Nucleus accumbens (tissue), 56 donors: ENCODE measurements around the gene CHST9.
"Not testable (repeated sequence)": the region's sequence is repeated elsewhere in the genome, so short reads cannot be mapped to it uniquely, and the experiment has no call there.

Experiments used
- DNase-seq, 56 donors: peaks; one replicate each; lab custom pipeline; 2025; lab: John Stamatoyannopoulos, UW

CHST9 gene

DNA sequence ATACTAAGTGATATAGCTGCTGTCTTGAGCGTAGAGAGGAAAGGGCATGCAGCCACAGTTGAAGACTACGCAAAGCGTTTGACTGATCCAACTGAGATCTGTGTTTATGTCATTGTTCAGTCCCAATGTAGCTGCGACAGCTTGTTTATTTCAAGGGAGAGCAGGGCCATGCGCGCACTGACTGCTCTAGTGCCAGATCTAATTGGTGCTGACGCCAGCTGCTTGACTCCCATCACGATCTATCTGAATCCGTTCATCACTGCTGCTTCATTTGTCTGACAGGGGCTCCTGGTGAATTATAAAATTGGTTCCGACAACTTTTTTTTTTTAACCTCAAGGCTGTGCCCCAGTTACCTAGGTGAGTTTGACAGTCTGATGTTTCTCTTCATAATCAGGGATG is 75.7 kb downstream of the CHST9 start:
- peak in 1 of 56 donors; percentile 1 for DNase-seq

DNA sequence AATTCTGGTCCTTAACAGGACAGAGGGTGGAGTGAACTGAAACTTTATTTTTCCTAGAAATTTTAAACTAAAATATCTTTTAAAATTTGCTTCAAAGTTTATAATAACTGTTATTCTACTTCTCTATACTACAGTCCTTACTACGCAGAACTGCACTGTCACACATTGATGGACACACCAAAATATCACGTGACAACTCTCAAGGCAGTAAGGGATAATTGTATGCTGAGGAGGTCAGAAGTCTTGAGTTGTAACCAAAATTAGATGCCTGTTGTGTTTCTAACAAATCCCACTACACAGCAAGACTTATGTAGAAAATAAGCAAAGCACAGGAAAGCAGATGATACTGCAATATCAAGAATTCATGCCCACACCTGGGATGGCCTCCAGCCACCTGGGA is 76.3 kb downstream of the CHST9 start:
- no peak for DNase-seq

DNA sequence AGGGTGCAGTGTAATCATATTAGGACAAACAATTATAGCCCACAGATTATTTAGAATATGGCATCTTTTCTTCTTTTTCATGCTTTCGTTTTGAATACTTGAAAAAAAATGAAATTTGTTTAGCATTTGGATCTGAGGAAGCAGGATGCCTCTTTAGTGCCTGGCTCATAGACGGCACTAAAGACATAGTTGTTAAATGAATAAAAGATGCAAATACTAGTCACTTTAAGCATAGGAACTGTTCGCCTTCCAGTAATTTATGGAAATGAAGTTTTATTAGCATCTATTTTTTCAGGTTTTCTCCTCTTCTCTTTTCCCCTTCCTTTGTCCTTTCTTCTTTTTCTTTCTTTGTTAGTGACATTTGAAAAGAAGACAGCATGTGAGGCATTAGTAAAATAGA is 80.4 kb downstream of the CHST9 start:
- DNase-seq: no peak

DNA sequence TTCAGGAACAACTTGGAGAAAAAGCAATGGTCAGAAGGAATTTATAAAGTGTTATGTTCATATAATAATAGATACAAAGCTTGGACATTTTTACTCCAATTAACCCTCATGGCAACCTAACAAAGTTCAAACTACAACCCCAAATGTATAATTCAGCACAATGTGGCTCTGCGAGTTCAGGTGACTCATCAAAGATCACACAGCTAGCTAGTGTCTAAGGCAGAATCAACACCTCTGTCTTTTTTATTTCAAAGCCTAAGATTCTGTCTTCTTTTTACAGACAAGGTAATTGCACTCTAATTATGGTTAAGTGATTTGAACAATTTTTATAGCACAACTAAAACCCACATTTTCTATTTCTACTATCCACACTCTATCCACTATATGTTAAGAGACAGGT is 90.5 kb downstream of the CHST9 start:
- DNase-seq: no peak

DNA sequence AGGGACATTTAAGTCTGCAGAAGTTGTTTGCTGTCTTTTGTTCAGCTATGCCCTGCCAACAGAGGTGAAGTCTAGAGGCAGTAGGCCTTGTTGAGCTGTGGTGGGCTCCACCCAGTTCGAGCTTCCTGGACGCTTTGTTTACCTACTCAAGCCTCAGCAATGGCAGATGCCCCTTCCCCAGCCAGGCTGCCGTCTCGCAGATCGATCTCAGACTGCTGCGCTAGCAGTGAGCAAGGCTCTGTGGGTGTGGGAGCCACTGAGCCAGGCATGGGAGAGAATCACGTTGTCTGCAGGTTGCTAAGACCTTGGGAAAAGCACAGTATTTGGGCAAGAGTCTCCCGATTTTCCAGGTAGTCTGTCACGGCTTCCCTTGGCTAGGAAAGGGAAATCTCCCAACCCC is 91.8 kb downstream of the CHST9 start:
- DNase-seq: not testable (repeated sequence)

DNA sequence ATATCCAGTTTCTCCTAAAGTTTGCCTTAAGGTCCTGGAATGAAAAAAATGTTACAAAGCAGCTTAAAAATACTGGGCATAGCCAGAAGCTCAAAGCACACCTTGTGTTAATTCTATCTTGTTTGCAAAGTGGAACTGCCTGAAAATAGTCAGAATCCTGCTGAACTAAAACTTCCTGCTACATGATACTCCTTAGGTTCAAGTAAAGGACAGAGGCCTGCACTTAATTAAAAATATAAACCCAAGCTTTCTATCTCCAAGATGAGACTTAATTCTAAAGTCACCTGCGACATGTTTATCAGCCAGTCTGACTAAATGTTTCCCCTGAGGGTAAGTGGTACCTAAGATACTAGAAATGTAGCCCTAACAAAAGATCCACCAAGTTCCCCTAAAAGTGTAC is 103.4 kb downstream of the CHST9 start:
- no peak for DNase-seq

DNA sequence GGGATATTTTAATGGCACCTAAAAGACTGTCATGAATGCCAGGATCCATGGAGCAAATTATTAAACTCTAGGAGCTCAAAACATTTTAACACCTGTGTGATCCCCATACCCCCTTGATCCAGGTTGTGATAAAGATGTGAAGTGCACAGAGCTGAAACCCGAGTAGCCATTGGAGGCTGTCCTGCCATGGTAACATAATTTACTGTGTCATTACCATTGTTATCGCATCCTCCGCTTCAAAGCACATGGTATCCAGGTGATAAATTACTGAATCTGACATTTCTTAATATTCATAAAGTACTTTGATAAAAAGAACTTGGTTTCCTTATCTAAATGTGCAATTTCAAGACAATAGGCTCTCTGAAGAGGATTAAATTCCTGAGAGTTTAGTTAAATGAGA is 109.3 kb downstream of the CHST9 start:
- DNase-seq: no peak

DNA sequence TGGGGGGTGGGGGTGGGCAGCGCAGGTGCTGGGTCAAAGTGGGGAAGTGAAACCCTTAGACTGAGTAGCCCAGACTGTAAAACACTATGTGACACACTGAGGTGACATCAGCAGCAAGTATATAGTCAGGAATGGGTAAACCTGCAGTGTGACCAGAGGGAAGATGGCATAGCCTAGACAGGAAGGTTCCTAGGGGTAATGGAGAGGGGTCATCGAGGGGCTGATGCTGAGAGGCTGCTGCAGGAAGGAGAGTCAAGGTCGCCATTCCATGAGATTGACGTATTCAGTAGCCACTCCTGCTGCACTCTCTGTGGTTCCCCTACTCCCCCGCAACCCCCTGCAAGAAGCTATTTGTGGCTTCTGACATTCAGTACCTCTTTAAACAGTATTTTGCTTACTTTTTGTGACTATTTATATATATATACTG is 111.7 kb downstream of the CHST9 start:
- DNase-seq: no peak

DNA sequence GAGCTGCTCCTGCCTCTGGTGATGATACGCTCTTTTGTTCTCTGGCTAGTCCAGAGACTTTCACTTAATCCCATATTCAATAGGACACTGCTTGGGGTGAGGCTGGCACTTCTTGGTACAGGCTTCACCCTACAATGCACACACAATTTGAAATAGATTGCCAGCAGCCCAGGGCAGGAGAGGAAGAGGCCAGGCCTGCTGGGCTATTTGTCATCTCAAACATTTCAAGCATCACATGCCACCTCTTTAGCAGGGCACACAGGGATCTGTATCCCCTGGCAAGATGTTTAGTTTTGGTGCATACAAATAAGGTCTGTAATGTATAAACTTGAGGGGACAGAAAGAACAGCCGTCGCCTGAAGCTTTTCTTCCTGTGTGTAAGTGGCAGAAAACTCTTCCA is 120.4 kb downstream of the CHST9 start:
- no peak for DNase-seq

DNA sequence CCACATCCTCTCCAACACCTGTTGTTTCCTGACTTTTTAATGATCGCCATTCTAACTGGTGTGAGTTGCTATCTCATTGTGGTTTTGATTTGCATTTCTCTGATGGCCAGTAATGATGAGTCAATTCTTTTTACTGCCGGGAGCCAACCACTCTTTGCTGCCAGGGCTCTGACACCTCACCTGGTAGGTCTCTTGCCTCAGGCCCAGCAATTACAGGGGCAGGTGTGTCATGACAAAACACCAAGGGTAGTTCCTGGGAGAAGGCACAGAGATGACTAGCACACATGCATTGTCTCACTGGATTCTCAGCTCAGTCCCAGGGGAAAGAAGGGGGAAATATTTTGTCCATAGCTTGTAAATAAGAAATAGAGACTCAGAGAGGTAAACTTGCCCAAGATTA is 122.3 kb downstream of the CHST9 start:
- no peak for DNase-seq

DNA sequence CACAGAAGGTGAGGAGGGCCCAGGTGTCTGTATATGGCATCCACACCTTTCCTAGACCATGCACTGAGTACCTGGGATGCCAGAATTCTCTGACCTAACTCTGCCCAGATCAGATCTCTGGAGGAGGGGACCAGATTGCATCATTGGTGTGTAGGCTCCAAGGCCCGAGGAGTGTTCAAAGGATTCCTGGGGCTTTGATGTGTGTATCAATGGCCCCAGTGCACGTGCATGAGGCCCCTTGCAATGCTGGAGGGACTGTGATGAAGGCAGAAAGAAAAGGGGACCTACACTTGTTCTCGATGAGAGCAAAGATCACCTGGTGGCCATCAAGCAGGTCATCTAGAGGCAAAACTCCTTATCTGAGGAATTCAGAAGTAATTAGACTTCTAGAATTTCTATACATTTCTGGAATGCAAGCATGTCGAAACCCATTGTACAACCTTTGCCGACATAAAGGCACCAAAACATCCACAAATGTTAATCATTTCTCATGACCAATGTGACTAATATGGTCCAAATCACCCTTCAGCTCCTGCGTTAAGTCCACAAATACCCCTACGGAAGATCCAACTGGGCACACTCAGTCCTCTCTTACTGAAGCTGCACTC is 123.5 kb downstream of the CHST9 start:
- DNase-seq: no peak

DNA sequence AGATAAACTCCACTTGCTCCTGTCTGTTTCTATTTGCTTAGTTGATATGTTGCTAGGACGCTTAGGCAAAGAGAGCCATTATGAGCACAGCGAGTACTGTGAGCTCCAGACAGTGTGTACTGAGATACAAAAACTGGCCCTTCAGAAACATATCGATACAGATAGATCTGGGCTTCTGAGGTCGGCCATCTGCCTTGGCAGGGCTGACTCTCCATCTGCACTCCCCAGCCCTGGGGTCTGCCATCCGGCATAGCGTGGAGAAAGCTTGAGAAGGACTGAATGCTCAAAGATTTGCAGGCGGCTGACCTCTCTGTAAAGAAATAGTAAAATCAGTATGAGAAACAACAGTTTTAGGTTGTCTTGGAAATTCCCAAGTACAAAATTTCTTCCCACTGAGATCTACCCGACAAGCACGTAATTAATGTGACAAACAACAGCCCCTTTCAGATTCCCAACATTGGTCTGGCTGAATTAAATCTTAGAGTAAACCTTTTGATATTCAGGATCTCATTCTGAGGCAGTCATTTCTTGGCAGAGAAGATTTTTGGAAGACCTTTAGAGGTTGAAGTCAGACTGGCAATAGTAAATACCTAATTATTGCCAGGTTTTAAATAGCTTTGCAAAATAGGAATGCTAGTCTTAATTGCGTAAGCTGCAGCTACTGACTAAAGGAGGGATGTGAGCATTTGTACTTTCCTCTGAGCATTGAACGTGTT is 127.4 kb downstream of the CHST9 start:
- DNase-seq: peak in 35 of 56 donors; percentile 1 to 55 (median 8)

DNA sequence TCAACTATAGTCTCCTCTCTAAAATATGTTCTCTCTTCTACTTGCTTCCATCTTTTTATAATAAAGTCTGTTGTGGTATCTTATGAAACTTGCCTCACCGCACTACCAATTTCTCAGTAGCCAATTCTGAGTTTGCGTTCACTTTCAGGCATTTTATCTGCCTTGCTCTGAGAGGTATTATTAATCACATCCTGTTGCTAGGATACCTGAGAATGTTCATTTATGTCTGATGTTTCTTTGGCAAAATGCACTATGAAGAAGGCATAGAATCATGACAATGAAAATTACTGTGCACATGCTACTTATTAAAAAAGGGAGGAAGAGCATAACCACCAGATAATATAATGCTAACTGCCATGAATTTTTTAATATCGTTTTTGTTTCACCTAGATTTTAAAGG is 130.2 kb downstream of the CHST9 start:
- DNase-seq: no peak

DNA sequence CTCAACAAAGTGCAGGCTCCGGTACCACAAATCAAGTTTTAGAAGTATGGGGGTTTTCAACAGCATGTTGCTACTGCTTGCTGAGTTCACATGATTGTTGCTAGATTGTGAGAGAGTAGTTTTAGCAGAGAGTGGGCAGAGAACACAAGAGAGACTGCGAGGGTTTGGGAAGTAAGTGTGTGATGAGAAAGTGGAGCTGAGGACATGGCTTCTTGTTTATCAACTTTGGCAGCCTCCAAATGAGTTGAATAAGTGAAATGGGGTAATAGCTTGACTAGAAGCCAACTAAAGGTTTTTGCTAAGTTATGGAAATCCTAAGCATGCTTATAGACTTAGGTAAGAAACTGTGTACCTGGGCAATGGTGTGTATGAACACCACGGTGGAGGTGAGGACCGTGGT is 135.1 kb downstream of the CHST9 start:
- no peak for DNase-seq

DNA sequence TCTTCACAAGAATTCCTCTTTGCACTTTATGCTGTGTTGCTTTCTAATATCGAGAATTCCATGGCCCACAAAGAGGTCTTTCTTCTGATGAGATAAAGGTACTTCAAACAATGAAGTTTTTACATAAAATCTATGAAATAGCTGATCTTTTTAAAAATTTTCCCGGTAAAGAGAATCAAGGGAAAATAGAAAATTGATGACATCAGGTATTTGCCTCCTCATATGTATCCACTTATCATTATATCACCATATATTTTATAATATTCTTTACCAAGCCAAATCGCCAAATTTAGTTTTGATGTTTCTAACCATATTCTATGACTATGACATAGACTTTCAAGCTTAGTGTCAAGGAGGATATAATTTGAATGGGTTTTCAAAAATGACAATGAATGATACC is 139.8 kb downstream of the CHST9 start:
- DNase-seq: no peak

DNA sequence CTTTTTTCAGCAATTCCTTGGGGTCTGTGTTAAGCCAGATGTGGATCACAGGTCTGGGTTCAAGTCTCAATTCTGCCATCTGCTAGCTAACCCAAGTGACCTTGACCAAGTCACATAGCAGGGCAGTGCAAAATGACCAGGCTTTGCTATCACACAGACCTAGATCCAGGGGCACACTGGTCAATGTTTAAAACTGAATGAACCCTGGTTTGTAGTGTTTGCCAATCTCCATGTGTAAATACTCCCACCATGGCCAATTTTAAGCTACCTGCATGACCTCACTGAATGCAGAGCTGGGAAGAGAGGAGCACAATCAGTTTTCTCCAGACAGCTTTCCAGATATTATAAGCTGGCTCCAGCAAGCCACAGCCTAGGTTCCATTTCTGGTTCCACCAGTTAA is 142.9 kb downstream of the CHST9 start:
- no peak for DNase-seq

DNA sequence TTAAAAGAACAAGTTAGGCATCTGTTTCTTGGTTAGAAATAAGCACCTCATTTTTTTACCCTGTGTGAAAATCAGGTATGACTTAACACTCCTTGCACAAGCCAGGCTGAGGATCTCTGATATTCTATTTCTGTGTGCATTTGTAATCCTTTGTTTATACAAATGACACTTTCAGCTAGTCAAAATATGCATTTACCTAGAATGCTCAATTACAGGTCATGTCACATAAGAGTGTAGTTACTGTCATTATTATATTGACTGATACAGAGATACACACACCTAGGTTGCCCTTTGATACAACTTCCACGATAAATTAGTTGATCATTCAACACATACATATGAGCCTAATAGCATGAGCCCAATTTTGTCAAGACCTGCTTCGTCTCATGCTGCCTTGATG is 144.3 kb downstream of the CHST9 start:
- DNase-seq: no peak

DNA sequence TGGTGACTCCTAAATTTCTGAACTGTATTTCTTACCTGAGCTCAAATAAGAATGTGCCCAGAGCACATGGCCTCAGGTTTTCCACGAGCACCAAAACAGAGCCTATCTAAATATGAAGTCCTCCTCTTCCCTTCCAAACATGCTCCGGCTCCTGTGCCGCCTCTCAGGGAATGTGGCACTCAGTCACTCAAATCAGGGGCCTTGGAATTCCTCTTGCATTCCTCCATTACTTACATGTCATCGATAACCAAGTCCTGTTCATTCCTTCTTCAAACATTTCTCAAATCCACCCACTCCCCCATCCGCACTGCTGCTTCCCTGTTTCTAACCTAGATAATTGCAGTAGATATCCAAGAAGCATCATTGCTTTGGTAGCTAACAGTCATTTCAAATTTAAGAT is 151.4 kb downstream of the CHST9 start:
- DNase-seq: no peak

DNA sequence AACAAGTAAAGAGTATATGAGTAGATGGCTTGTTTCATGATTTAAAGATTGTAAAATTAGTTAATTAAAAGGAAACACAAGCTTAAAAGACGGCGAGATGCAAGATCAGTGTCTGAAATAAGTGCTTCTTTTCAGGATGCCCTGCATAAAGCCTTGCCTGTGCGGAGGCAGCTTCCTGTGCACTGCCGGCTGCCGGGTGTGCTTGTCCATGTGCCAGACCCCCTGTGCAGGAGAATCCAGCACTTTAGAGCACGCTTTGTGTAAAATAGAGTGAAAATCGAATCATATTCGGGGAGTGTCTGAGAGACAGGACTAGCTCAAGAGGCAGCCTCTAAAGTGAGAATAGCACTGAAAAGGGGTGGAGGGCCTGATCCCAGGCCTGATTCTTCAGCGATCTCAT is 154.7 kb downstream of the CHST9 start:
- DNase-seq: peak in 5 of 56 donors; percentile 2 to 28 (median 12)

DNA sequence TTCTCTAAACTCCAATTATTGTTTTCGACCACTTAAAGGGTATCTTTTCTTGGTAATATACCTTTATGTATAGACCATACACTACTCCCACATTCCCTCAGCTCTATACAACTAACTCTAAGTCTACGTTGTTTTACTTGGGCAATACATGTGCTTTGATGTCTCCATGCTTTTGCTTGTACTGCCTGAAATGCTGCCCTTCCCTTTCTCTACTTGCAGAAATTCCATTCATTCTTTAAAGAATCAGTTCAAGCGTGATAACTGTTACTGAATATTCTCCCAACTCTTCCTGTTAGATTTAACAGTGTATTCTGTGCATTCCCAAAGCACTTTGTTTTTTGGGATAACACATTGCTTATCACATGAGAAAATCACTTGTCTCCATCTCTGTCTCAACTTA is 162.6 kb downstream of the CHST9 start:
- DNase-seq: no peak

DNA sequence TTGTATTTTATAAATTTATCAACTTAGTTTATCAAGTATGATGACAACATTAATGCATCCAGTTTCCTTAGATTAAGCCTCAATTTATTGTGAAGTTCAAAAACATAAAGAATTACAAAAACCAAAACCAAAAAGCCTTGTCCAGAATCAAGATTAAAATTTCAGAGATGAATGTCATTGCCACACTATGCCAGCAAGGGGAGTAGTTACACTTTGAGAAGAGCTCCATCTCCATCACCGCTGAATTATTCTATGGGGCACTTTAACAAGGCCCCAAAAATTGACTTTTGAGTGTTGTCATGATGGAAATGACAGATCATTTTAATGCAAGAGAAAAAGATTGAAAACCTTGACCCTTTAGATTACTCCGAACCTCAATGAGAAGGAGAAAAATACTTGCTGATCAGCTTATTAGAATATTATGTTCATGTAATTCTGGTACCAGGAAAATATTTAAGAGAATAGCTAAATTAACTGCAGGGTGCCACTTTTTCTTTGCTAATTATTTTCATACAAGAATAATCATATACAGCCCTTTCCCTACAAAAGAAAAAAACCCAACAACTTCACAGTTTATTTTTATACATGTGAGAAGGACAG is 167.1 kb downstream of the CHST9 start:
- no peak for DNase-seq

DNA sequence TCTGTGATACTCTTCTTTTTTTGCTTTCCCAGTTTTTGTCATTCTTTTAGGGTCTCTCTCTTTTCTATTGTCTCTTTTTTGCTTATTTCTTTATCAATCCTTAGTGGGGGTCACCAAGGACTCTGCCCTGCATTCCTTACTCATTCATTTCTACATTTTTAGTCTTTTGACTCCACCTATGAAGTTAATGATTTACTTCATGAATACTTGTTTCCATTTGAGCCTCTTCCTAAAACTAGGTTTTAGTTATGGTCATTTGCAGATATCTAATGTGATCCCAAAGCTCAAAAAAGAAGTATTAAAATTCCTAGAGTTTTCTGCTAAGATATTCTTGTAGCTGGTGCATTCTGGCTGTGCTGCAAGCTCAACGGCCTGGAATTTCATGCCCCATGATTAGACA is 170.3 kb downstream of the CHST9 start:
- DNase-seq: no peak
